K562 (cell line): ENCODE results near the gene POLR3H. TPM values are rescaled to one million over a fixed set of nuclear protein-coding genes. Genes with fewer than 3 reads are reported as not detected.

ENCODE experiments used
- HBP1 ChIP-seq: fragments of 450-650 bp; formaldehyde crosslinking; IDR thresholded peaks from 2 replicates; pipeline ENCODE4 v1.4.0; 2022; ENCODE audit warnings: missing genetic modification characterization
- NUFIP1 ChIP-seq: fragments of 450-650 bp; IDR thresholded peaks from 2 replicates; pipeline ENCODE4 v1.6.1; 2018; ENCODE audit not compliant: partially characterized antibody
- PBX2 ChIP-seq, 2 experiments: IDR thresholded peaks in 1 of 2; conservative IDR thresholded peaks in 1 of 2; 2 replicates each; pipeline ENCODE4 v1.6.1; 2016; ENCODE audit warnings: low read depth in 2 of 2, mild to moderate bottlenecking in 1 of 2, missing compliant biosample characterization in 1 of 2, missing genetic modification characterization in 1 of 2, moderate library complexity in 1 of 2
- polyA plus RNA-seq, 8 experiments: library from polyadenylated mRNA; depleted of rRNA in 4 of 8; stranded (reverse) in 5 of 8; unstranded in 3 of 8; fragments of >200 nt; fragmentation: Nextera tagmentation in 2 of 8; fragmentation: Illumina TruSeq in 1 of 8; extraction: Ambion mirVana in 2 of 8; extraction: Trizol in 1 of 8; gene quantifications; 2 replicates each; pipeline versions ENCODE4 v1.2.1 to v1.2.3, GENCODE V29; 2011 to 2014; ENCODE audit warnings: inconsistent platforms in 1 of 8, missing spikeins in 1 of 8
- total RNA-seq, 7 experiments: library from RNA; depleted of rRNA in 6 of 7; stranded (reverse); fragments of >200 nt in 6 of 7; fragmentation: Illumina TruSeq in 2 of 7; extraction: Trizol in 2 of 7; gene quantifications; 2 replicates each; pipeline versions ENCODE4 v1.2.1 to v1.2.3, GENCODE V29; 2011 to 2021; ENCODE audit warnings: low replicate concordance in 1 of 7
- TF ChIP-seq, protein P1 (sequence below): sonication (generic); formaldehyde crosslinking; IDR thresholded peaks from 2 replicates; pipeline ENCODE4 v1.8.0; 2022; ENCODE audit warnings: mild to moderate bottlenecking, missing genetic modification reagents

The POLR3H gene
- total and polyA plus RNA-seq, 9 of the 15 experiments (the other 6 are each of a cell fraction or from before 2014, with no cell fraction given): 5.3 to 48.4 (median 22.2) TPM

DNA sequence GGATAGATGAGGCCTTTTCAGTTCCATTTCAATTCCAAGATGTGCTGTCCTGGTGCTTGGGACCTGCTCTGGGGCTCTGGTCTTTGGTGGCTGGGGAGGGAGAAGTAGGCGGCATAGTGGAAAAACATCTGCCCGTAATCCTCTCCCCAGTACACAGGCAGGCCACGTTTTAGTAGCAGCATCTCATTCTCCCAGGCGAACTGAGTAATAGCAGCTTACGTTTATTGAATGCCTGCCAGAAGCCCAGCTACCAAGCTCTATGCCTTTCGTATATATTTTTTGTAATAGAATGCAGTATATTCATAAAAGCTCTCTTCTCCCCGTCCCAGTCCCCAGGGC is 63.9 kb downstream of the POLR3H start (continued):
- TF ChIP-seq PBX2 (CRISPR knock-in tag; IDR thresholded peaks at IDR 0.05; ENCODE audit: low read depth) (no peak), PBX2 (tag; conservative IDR thresholded peaks at IDR 0.05; ENCODE audit: low read depth) (no peak), NUFIP1 (no peak), HBP1 (CRISPR knock-in tag) (no peak)
- TF ChIP-seq, protein P1, sequence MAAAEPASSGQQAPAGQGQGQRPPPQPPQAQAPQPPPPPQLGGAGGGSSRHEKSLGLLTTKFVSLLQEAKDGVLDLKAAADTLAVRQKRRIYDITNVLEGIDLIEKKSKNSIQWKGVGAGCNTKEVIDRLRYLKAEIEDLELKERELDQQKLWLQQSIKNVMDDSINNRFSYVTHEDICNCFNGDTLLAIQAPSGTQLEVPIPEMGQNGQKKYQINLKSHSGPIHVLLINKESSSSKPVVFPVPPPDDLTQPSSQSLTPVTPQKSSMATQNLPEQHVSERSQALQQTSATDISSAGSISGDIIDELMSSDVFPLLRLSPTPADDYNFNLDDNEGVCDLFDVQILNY: no peak
